Neuronal stem cell (in vitro differentiated cells): ENCODE data around the gene HSPA4.
A peak's percentile ranks its signal among the peaks of the same experiment; 100 is the strongest.
"Not testable (repeated sequence)": the region's sequence is repeated elsewhere in the genome, so short reads cannot be mapped to it uniquely, and the experiment has no call there.

Source experiments
- DNase-seq: peaks from one replicate; pipeline ENCODE4 v3.0.0-alpha.2; 2013; ENCODE audit warnings: low spot score
- H2AFZ ChIP-seq: one replicate; pipeline ENCODE4 v1.6.1; 2013; ENCODE audit warnings: mild to moderate bottlenecking, low read length, inconsistent platforms
- H2AK5ac ChIP-seq: 2 replicates; pipeline ENCODE4 v1.6.1; 2013; ENCODE audit warnings: low read depth, mild to moderate bottlenecking, inconsistent platforms, low read length, moderate library complexity, mixed read lengths
- H2BK120ac ChIP-seq: 2 replicates; pipeline ENCODE4 v1.6.1; 2013; ENCODE audit warnings: low read depth, mild to moderate bottlenecking, inconsistent platforms, low read length, moderate library complexity, mixed read lengths
- H2BK12ac ChIP-seq: one replicate; pipeline ENCODE4 v1.6.1; 2013; ENCODE audit warnings: low read length, inconsistent platforms
- H2BK15ac ChIP-seq: 2 replicates; pipeline ENCODE4 v1.6.1; 2013; ENCODE audit warnings: mild to moderate bottlenecking, low read length, inconsistent platforms, mixed read lengths
- H2BK5ac ChIP-seq: one replicate; pipeline ENCODE4 v1.6.1; 2013; ENCODE audit warnings: inconsistent platforms, mild to moderate bottlenecking, low read length, moderate library complexity
- H3K14ac ChIP-seq: one replicate; pipeline ENCODE4 v1.6.1; 2013; ENCODE audit warnings: low read length, inconsistent platforms
- H3K18ac ChIP-seq: 2 replicates; pipeline ENCODE4 v1.6.1; 2013; ENCODE audit warnings: low read length, inconsistent platforms
- H3K23ac ChIP-seq: 2 replicates; pipeline ENCODE4 v1.6.1; 2013; ENCODE audit warnings: low read depth, mild to moderate bottlenecking, mixed read lengths, low read length, inconsistent platforms; ENCODE audit not compliant: poor library complexity
- H3K27ac ChIP-seq: replicated peaks from 3 replicates; pipeline ENCODE4 v1.5.1; 2013; ENCODE audit warnings: low read length, inconsistent platforms
- H3K27me3 ChIP-seq, 3 experiments: 2 replicates each; pipeline ENCODE4 v1.6.1; 2013; ENCODE audit warnings: low read length in 3 of 3, mild to moderate bottlenecking in 2 of 3, inconsistent platforms in 1 of 3, low read depth in 1 of 3, mixed read lengths in 1 of 3, moderate library complexity in 1 of 3; ENCODE audit not compliant: control insufficient read depth in 3 of 3, insufficient read depth in 3 of 3
- H3K36me3 ChIP-seq, 2 donors: replicated peaks in 1 of 2; 2 replicates each; pipeline ENCODE4 v1.6.1; 2013; ENCODE audit warnings: low read length in 2 of 2; ENCODE audit not compliant: control insufficient read depth in 2 of 2, insufficient read depth in 2 of 2
- H3K4ac ChIP-seq: 2 replicates; pipeline ENCODE4 v1.6.1; 2013; ENCODE audit warnings: inconsistent platforms, mild to moderate bottlenecking, low read length, moderate library complexity
- H3K4me1 ChIP-seq, 2 donors: 1 replicate in 1 of 2; 2 replicates in 1 of 2; pipeline ENCODE4 v1.6.1; 2013; ENCODE audit warnings: low read length in 2 of 2, low read depth in 1 of 2; ENCODE audit not compliant: control insufficient read depth in 2 of 2, insufficient read depth in 1 of 2
- H3K4me2 ChIP-seq: one replicate; pipeline ENCODE4 v1.6.1; 2013; ENCODE audit warnings: mild to moderate bottlenecking, low read length, inconsistent platforms; ENCODE audit not compliant: insufficient read depth, poor library complexity, severe bottlenecking
- H3K4me3 ChIP-seq, 2 donors: 2 replicates each; pipeline ENCODE4 v1.5.1; 2013; ENCODE audit warnings: low read length in 2 of 2, mild to moderate bottlenecking in 2 of 2, inconsistent platforms in 1 of 2, moderate library complexity in 1 of 2
- H3K79me1 ChIP-seq: one replicate; pipeline ENCODE4 v1.6.1; 2013; ENCODE audit warnings: low read depth, mild to moderate bottlenecking, inconsistent platforms, low read length, moderate library complexity
- H3K9ac ChIP-seq: one replicate; pipeline ENCODE4 v1.6.1; 2013; ENCODE audit warnings: mild to moderate bottlenecking, low read depth, low read length, inconsistent platforms; ENCODE audit not compliant: poor library complexity
- H3K9me3 ChIP-seq, 2 donors: replicated peaks in 1 of 2; 2 replicates each; pipeline versions ENCODE3 to v1.6.1; 2013; ENCODE audit warnings: low read length in 2 of 2, mild to moderate bottlenecking in 2 of 2, inconsistent platforms in 1 of 2, low read depth in 1 of 2, mixed read lengths in 1 of 2, moderate library complexity in 1 of 2; ENCODE audit not compliant: control insufficient read depth in 2 of 2, insufficient read depth in 1 of 2
- H4K8ac ChIP-seq: one replicate; pipeline ENCODE4 v1.6.1; 2013; ENCODE audit warnings: low read depth, mild to moderate bottlenecking, inconsistent platforms, low read length, moderate library complexity
- H4K91ac ChIP-seq: one replicate; pipeline ENCODE4 v1.6.1; 2013; ENCODE audit warnings: low read length, low read depth, mild to moderate bottlenecking, inconsistent platforms; ENCODE audit not compliant: poor library complexity
- WGBS, 2 donors: extraction: QIAGEN DNeasy Blood & Tissue Kit; methylation state at CpG; one replicate each; pipeline ENCODE4 v1.1.7; 2013; ENCODE audit warnings: missing lambda C conversion rate in 2 of 2, mixed read lengths in 1 of 2; ENCODE audit not compliant: insufficient read length in 2 of 2, insufficient replicate concordance in 1 of 2; ENCODE audit errors: extremely low coverage in 2 of 2; 5-methylcytosine and 5-hydroxymethylcytosine counted together

Gene HSPA4

DNA sequence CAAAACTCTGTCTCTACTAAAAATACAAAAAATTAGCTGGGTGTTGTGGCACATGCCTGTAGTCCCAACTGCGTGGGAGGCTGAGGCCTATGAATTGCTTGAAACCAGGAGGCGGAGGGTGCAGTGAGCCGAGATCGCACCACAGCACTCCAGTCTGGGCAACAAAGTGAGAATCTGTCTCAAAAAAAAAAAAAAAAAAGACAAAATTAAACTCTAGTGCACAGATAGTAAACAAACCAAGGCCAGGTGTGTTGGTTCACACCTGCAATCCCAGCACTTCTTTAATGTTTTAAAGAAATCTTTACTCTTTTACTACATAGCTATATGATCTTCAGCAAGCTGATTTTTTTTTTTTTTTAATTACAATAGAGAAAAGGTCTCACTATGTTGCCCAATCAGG is 33.8 kb upstream of the HSPA4 start:
- H3K4me1 ChIP-seq = no peaks in the 10 kb centered on the region
- no peak overlapping the region for H2BK5ac ChIP-seq
- H3K27me3 ChIP-seq = no peaks in the 10 kb centered on the region
- no peak overlapping the region for H3K9ac ChIP-seq
- no peak overlapping the region for H2AFZ ChIP-seq
- H3K14ac ChIP-seq = no peak overlapping the region
- no peak for DNase-seq
- H3K36me3 ChIP-seq = peaks cover 0 to 65% of the 10 kb centered on the region in 2 donors
- WGBS, 2 donors = no CpG with 5 or more reads among the region's 4 CpGs
- H4K91ac ChIP-seq = no peak overlapping the region
- no peak overlapping the region for H3K4me3 ChIP-seq
- H3K4me2 ChIP-seq = no peak overlapping the region
- H3K4ac ChIP-seq = no peak overlapping the region
- no peak overlapping the region for H2BK15ac ChIP-seq
- H2BK12ac ChIP-seq = no peak overlapping the region
- no peak overlapping the region for H3K18ac ChIP-seq
- H2BK120ac ChIP-seq = no peak overlapping the region
- H2AK5ac ChIP-seq = no peak overlapping the region
- H3K23ac ChIP-seq = no peak overlapping the region
- peaks cover 6% of the 10 kb centered on the region for H3K79me1 ChIP-seq
- no peak overlapping the region for H3K27ac ChIP-seq
- no peaks in the 10 kb centered on the region for H3K9me3 ChIP-seq
- no peak overlapping the region for H4K8ac ChIP-seq

- H3K4ac ChIP-seq, H2BK15ac ChIP-seq, H3K9ac ChIP-seq, H2BK5ac ChIP-seq, H2AK5ac ChIP-seq, H3K79me1 ChIP-seq, H2AFZ ChIP-seq, H3K4me2 ChIP-seq, H3K18ac ChIP-seq, H2BK120ac ChIP-seq, DNase-seq, H3K23ac ChIP-seq, H3K4me1 ChIP-seq, H4K8ac ChIP-seq, H4K91ac ChIP-seq, H3K14ac ChIP-seq, H3K4me3 ChIP-seq, H3K9me3 ChIP-seq, H3K27ac ChIP-seq, H2BK12ac ChIP-seq, H3K27me3 ChIP-seq: not testable (repeated sequence)
- no CpG with 5 or more reads among the region's 7 CpGs for WGBS, 2 donors
- H3K36me3 ChIP-seq = peaks cover 0 to 77% of the 10 kb centered on the region in 2 donors
Observed at GRCh38 chr5:133019471-133019870, 32.3 kb upstream of the HSPA4 start.

- H4K8ac ChIP-seq = peak within 1 kb of the TSS; percentile 43
- no peak within 1 kb of the TSS for H2AK5ac ChIP-seq
- peak; percentile 93 for DNase-seq
- H3K4me2 ChIP-seq = peak within 1 kb of the TSS; percentile 57
- H3K9me3 ChIP-seq = peaks cover 0 to 2% of the 10 kb centered on the region in 2 donors
- peaks cover 0 to 31% of the 10 kb centered on the region in 2 donors for H3K36me3 ChIP-seq
- H3K18ac ChIP-seq = peak within 1 kb of the TSS; percentile 94
- peak within 1 kb of the TSS; percentile 72 for H4K91ac ChIP-seq
- H3K14ac ChIP-seq = peak within 1 kb of the TSS; percentile 89
- peak within 1 kb of the TSS; percentile 88 to 97 for H3K4me3 ChIP-seq
- peak within 1 kb of the TSS; percentile 84 for H3K9ac ChIP-seq
- no peak within 1 kb of the TSS for H2BK12ac ChIP-seq
- no peaks in the 10 kb centered on the region for H3K4me1 ChIP-seq
- H2BK5ac ChIP-seq = peak within 1 kb of the TSS; percentile 66
- peak within 1 kb of the TSS; percentile 56 for H3K27ac ChIP-seq
- H2AFZ ChIP-seq = peak within 1 kb of the TSS; percentile 97
- peak within 1 kb of the TSS; percentile 92 for H2BK15ac ChIP-seq
- no peaks in the 10 kb centered on the region for H3K27me3 ChIP-seq
- H3K4ac ChIP-seq = peak within 1 kb of the TSS; percentile 89
- no peak within 1 kb of the TSS for H2BK120ac ChIP-seq
- H3K23ac ChIP-seq = peak within 1 kb of the TSS; percentile 57
- H3K79me1 ChIP-seq = peaks cover 4% of the 10 kb centered on the region
- WGBS, 2 donors = no CpG with 5 or more reads among the region's 53 CpGs
Observed at GRCh38 chr5:133025804-133026663, 25.8 kb upstream of the HSPA4 start, which contains the start of gene ZCCHC10. Gene ZCCHC10 (minus strand): TSS chr5:133026549. CDS start chr5:133026537, 12 bp downstream.

- no peak overlapping the region for H2BK15ac ChIP-seq
- no CpG with 5 or more reads among the region's 15 CpGs for WGBS, 2 donors
- H2BK12ac ChIP-seq = no peak overlapping the region
- H3K27me3 ChIP-seq = no peaks in the 10 kb centered on the region
- H2AFZ ChIP-seq = peak overlapping the region; percentile 87
- H4K8ac ChIP-seq = no peak overlapping the region
- no peak overlapping the region for H3K18ac ChIP-seq
- H3K9ac ChIP-seq = no peak overlapping the region
- no peak overlapping the region for H3K4ac ChIP-seq
- no peak overlapping the region for H2AK5ac ChIP-seq
- no peak overlapping the region for H3K14ac ChIP-seq
- H3K9me3 ChIP-seq = peaks cover 0 to 2% of the 10 kb centered on the region in 2 donors
- H3K4me2 ChIP-seq = no peak overlapping the region
- H3K27ac ChIP-seq = no peak overlapping the region
- peaks cover 4% of the 10 kb centered on the region for H3K79me1 ChIP-seq
- peak overlapping the region in 1 of 2 donors; percentile 88 for H3K4me3 ChIP-seq
- DNase-seq = no peak
- no peak overlapping the region for H2BK120ac ChIP-seq
- no peaks in the 10 kb centered on the region for H3K4me1 ChIP-seq
- H4K91ac ChIP-seq = no peak overlapping the region
- peaks cover 0 to 24% of the 10 kb centered on the region in 2 donors for H3K36me3 ChIP-seq
- peak overlapping the region; percentile 57 for H3K23ac ChIP-seq
- no peak overlapping the region for H2BK5ac ChIP-seq
Observed at GRCh38 chr5:133026664-133027153, 25.1 kb upstream of the HSPA4 start.
